Lower lobe of right lung (tissue), 2 donors: ENCODE results near the gene ACSL3. TPM values are rescaled to one million over a fixed set of nuclear protein-coding genes. Genes with fewer than 3 reads are reported as not detected.

Experiments used
- ATAC-seq, 2 donors: fragments of 200-7000 bp; cut with Tn5 transposase; one replicate each; pipeline ENCODE4 v1.9.1; 2020 to 2022; ENCODE audit warnings: mild to moderate bottlenecking in 2 of 2, moderate library complexity in 2 of 2
- DNase-seq: peaks from one replicate; pipeline ENCODE4 v3.0.0-alpha.2; 2020
- H3K27ac ChIP-seq: fragments of 200-600 bp; one replicate; pipeline ENCODE4 v1.8.0; 2022
- H3K27me3 ChIP-seq: fragments of 200-600 bp; one replicate; pipeline ENCODE4 v1.8.0; 2022; ENCODE audit warnings: low read depth
- H3K36me3 ChIP-seq: fragments of 200-600 bp; one replicate; pipeline ENCODE4 v1.8.0; 2022; ENCODE audit warnings: mild to moderate bottlenecking
- H3K4me1 ChIP-seq: fragments of 200-600 bp; one replicate; pipeline ENCODE4 v1.8.0; 2022
- H3K4me3 ChIP-seq: fragments of 200-600 bp; one replicate; pipeline ENCODE4 v1.8.0; 2022; ENCODE audit warnings: mild to moderate bottlenecking
- H3K9me3 ChIP-seq: fragments of 200-600 bp; one replicate; pipeline ENCODE4 v1.8.0; 2022
- CTCF ChIP-seq: fragments of 200-600 bp; IDR thresholded peaks from one replicate; pipeline ENCODE4 v1.8.0; 2022; ENCODE audit warnings: antibody characterized with exemption, mild to moderate bottlenecking
- intact Hi-C: fragments of 100-400 bp; cut with DNase I; formaldehyde crosslinking; loops from one replicate; pipeline ENCODE4 v1.11.0; 2022
- total RNA-seq: library from RNA; stranded (reverse); fragmentation: NEBNext Ultra II Directional; extraction: Animal tissue kit (Norgen Biotek cat#: 25700); gene quantifications from one replicate; pipeline ENCODE4 v1.2.1, GENCODE V29; 2021
- donor health status: DM: no; HTN: yes; CAD: no; lungs with severe emphysema.

The ACSL3 gene
- total RNA-seq, 1 donor from 2014 or later = 74.2 TPM

DNA sequence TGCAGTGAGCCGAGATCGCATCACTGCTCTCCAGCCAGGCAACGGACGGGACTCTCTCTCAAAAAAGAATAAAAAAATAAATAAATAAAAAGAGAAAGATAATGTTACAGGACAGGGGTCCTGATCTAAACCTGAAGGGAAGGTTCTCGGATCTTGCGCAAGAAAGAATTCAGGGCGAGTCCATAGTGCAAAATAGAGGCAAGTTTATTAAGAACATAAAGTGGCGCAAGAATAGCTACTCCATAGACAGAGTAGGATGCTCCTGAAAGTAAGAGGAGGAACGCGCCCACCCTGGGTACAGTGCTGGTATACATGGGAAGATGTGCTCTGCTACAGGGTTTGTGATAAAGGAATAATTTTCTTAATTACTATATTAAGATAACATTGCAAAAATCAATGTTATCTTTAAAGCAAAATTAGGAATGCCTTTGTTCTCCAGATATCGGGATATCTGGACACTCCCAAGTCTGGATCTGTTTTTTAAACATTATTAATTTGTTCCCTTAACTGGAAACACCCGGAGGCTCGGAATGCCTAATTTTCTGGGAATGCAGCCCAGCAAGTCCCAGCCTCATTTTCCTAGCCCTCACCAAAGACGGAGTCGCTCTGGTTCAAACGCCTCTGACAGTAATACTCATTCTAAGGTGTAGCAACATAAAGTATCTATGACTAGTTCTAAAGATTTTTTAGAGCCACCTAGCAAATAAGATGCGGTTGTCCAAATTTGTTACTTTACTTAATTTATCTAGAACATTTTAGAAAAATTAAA lies 38.8 kb downstream of the ACSL3 start:
- Histone ChIP-seq H3K27me3 (no peaks in the 10 kb centered on the region), H3K4me3 (no peak overlapping the region), H3K27ac (no peak overlapping the region), H3K4me1 (peaks cover 28% of the 10 kb centered on the region), H3K36me3 (no peaks in the 10 kb centered on the region), H3K9me3 (no peaks in the 10 kb centered on the region)
- intact Hi-C loops = loop anchor here (10.0 kb wide), 2 partner anchors 105 to 205 kb away; no protein-coding TSS in a partner anchor
- DNase-seq (no peak), ATAC-seq (no peak)
- TF ChIP-seq CTCF = no peak

GRCh38 chr2:222900354-222900753 lies 39.5 kb downstream of the ACSL3 start:
- H3K27ac ChIP-seq = no peak overlapping the region
- H3K9me3 ChIP-seq = no peaks in the 10 kb centered on the region
- peaks cover 27% of the 10 kb centered on the region for H3K4me1 ChIP-seq
- H3K36me3 ChIP-seq = no peaks in the 10 kb centered on the region
- no peak overlapping the region for H3K4me3 ChIP-seq
- DNase-seq (no peak), ATAC-seq (no peak)
- no peaks in the 10 kb centered on the region for H3K27me3 ChIP-seq
- intact Hi-C loops = loop anchor here (10.0 kb wide), 2 partner anchors 106 to 206 kb away; no protein-coding TSS in a partner anchor
- TF ChIP-seq CTCF = no peak

- no peak for DNase-seq
- Histone ChIP-seq H3K4me1 (peaks cover 34% of the 10 kb centered on the region), H3K9me3 (no peaks in the 10 kb centered on the region), H3K4me3 (no peak overlapping the region), H3K27ac (no peak overlapping the region), H3K27me3 (no peaks in the 10 kb centered on the region), H3K36me3 (no peaks in the 10 kb centered on the region)
- intact Hi-C loops = loop anchor here (10.0 kb wide), 2 partner anchors 108 to 208 kb away; no protein-coding TSS in a partner anchor
- no peak for ATAC-seq
- TF ChIP-seq CTCF = no peak
These were observed 41.8 kb downstream of the ACSL3 start for GRCh38 chr2:222902660-222903059.

DNA sequence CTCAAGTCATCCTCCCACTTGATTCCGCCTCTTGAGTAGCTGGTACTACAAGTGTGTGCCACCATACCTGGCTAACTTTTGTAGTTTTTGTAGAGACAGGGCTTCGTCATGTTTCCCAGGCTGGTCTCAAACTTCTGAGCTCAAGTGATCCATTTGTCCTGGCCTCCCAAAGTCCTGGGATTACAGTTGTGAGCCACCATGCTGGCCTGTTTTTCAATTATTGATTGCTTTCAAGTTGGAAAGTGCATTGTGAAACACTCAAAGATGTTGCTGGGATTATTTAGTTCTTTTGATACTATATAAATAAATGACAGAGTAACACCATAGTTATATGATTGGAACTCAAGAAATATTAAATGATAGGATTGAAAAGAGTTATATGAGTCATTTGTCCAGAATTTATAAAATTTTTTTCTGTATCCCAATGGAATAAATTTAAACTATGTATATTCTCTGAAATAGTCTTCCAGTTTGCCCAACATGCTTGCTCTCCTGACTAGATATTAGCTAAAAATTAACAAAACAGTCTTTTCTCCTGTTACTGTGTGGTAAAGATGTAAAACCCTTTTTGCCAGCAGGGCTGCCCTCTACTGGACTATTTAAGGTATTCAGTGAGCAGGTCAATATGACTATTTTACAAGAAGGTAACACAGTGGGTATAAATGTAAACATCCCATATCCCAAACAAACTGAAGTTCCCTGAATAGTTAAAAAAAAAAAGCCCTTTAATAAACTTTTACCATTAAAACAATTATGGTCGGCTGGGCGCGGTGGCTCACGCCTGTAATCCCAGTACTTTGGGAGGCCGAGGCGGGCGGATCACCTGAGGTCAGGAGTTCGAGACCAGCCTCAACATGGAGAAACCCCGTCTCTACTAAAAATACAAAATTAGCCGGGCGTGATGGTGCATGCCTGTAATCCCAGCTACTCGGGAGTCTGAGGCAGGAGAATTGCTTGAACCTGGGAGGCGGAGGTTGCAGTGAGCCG lies 42.7 kb downstream of the ACSL3 start:
- Histone ChIP-seq H3K27me3 (no peaks in the 10 kb centered on the region), H3K36me3 (no peaks in the 10 kb centered on the region), H3K4me3 (no peak overlapping the region), H3K4me1 (peaks cover 34% of the 10 kb centered on the region), H3K9me3 (no peaks in the 10 kb centered on the region), H3K27ac (no peak overlapping the region)
- TF ChIP-seq CTCF = peak; percentile 67
- intact Hi-C loops = loop anchor here (10.0 kb wide), 2 partner anchors 109 to 209 kb away; no protein-coding TSS in a partner anchor
- DNase-seq = no peak
- ATAC-seq = peak; percentile 77 to 82

GRCh38 chr2:222904557-222905258 lies 43.9 kb downstream of the ACSL3 start:
- intact Hi-C loops = loop anchor here (10.0 kb wide), 2 partner anchors 110 to 210 kb away; no protein-coding TSS in a partner anchor
- no peak for DNase-seq
- Histone ChIP-seq H3K36me3 (peaks cover 12% of the 10 kb centered on the region), H3K4me3 (no peak overlapping the region), H3K27me3 (no peaks in the 10 kb centered on the region), H3K4me1 (peaks cover 28% of the 10 kb centered on the region), H3K9me3 (no peaks in the 10 kb centered on the region), H3K27ac (no peak overlapping the region)
- ATAC-seq = peak in 1 of 2 donors; percentile 45
- no peak for TF ChIP-seq CTCF
